NCI-H1930 (cell line): ENCODE measurements around the gene PLK5.
"Not testable (repeated sequence)": the region's sequence is repeated elsewhere in the genome, so short reads cannot be mapped to it uniquely, and the experiment has no call there.

ENCODE experiments used
- DNase-seq, 2 experiments: peaks; one replicate each; lab custom pipeline; 2025; lab: John Stamatoyannopoulos, UW

PLK5 gene

GRCh38 chr19:1491114-1491848 is 32.6 kb upstream of the PLK5 start, which contains the start of gene REEP6:
REEP6 (plus strand) TSS chr19:1491181; CDS start chr19:1491270, 89 bp downstream.
- no peak for DNase-seq

- no peak for DNase-seq
Measured at GRCh38 chr19:1491849-1492170, 32.1 kb upstream of the PLK5 start.

GRCh38 chr19:1492474-1493006 is 31.3 kb upstream of the PLK5 start:
- DNase-seq = no peak

GRCh38 chr19:1494115-1494815 is 29.6 kb upstream of the PLK5 start:
- DNase-seq = no peak

GRCh38 chr19:1495051-1495798 is 28.7 kb upstream of the PLK5 start:
- no peak for DNase-seq

- DNase-seq = no peak
Measured at GRCh38 chr19:1495799-1496713, 27.8 kb upstream of the PLK5 start.

- no peak for DNase-seq
Measured at GRCh38 chr19:1496714-1497577, 26.9 kb upstream of the PLK5 start.

- no peak for DNase-seq
Measured at GRCh38 chr19:1497578-1498235, 26.2 kb upstream of the PLK5 start.

- DNase-seq = not testable (repeated sequence)
Measured at GRCh38 chr19:1499231-1499630, 24.6 kb upstream of the PLK5 start.

GRCh38 chr19:1501200-1501595 is 22.7 kb upstream of the PLK5 start:
- DNase-seq = no peak

- DNase-seq = no peak
Measured at GRCh38 chr19:1502433-1503088, 21.3 kb upstream of the PLK5 start.

GRCh38 chr19:1503089-1503924 is 20.6 kb upstream of the PLK5 start:
- DNase-seq = peak; percentile 13 to 22

- DNase-seq = no peak
Measured at GRCh38 chr19:1503925-1504773, 19.7 kb upstream of the PLK5 start.

GRCh38 chr19:1505012-1505411 is 18.9 kb upstream of the PLK5 start:
- no peak for DNase-seq

- no peak for DNase-seq
Measured at GRCh38 chr19:1505991-1506881, 17.6 kb upstream of the PLK5 start.

- DNase-seq = no peak
Measured at GRCh38 chr19:1507192-1507660, 16.7 kb upstream of the PLK5 start.
